H1 (cell line): ENCODE measurements around the gene TNRC6B.

Source experiments
- RFX5 ChIP-seq: IDR thresholded peaks from 2 replicates; pipeline ENCODE4 v1.6.1; 2011; ENCODE audit warnings: low read depth, low read length, improper control_type of control experiment, borderline replicate concordance
- SIX5 ChIP-seq: IDR thresholded peaks from 2 replicates; pipeline ENCODE4 v1.6.1; 2011; ENCODE audit warnings: mild to moderate bottlenecking, low read depth, low read length
- TAF1 ChIP-seq: IDR thresholded peaks from 2 replicates; pipeline ENCODE4 v1.6.1; 2011; ENCODE audit warnings: mild to moderate bottlenecking, low read depth, low read length
- TF ChIP-seq, protein P1 (sequence below): IDR thresholded peaks from 2 replicates; pipeline ENCODE4 v1.6.1; 2012; ENCODE audit warnings: low read length, inconsistent platforms
- TF ChIP-seq, protein P2 (sequence below): IDR thresholded peaks from 2 replicates; pipeline ENCODE4 v1.6.1; 2012; ENCODE audit warnings: inconsistent platforms
- TF ChIP-seq, protein P3 (sequence below), 3 experiments: IDR thresholded peaks; 1 replicate in 2 of 3; 2 replicates in 1 of 3; pipeline versions ENCODE4 v1.5.1 to v1.6.1; 2011; ENCODE audit warnings: low read length in 3 of 3, mild to moderate bottlenecking in 3 of 3, inconsistent platforms in 2 of 3, low read depth in 1 of 3, moderate library complexity in 1 of 3; ENCODE audit not compliant: insufficient read depth in 1 of 3; ENCODE audit errors: control extremely low read depth in 1 of 3

DNA sequence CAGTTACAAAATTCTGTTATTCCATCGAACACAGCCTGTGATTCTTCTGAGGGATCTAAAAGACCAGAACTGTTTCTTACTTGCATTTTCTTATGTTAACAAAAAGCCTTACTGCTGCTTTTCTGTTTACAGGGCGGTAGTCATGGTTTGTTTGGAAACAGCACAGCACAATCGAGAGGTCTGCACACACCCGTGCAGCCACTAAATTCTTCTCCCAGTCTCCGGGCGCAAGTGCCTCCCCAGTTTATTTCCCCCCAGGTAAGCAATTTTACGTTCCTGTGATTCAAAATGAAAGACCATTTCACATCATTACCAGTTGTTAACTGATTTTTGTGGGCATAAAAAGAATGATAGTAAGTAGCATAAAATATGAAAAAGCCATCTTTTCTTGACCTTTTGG lies 107.8 kb downstream of the TNRC6B start:
- TF ChIP-seq TAF1: no peak
- TF ChIP-seq SIX5: no peak
- TF ChIP-seq, protein P1, sequence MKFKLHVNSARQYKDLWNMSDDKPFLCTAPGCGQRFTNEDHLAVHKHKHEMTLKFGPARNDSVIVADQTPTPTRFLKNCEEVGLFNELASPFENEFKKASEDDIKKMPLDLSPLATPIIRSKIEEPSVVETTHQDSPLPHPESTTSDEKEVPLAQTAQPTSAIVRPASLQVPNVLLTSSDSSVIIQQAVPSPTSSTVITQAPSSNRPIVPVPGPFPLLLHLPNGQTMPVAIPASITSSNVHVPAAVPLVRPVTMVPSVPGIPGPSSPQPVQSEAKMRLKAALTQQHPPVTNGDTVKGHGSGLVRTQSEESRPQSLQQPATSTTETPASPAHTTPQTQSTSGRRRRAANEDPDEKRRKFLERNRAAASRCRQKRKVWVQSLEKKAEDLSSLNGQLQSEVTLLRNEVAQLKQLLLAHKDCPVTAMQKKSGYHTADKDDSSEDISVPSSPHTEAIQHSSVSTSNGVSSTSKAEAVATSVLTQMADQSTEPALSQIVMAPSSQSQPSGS: no peak
- TF ChIP-seq, protein P2, sequence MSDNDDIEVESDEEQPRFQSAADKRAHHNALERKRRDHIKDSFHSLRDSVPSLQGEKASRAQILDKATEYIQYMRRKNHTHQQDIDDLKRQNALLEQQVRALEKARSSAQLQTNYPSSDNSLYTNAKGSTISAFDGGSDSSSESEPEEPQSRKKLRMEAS: no peak
- no peak for TF ChIP-seq RFX5
- TF ChIP-seq, protein P3, sequence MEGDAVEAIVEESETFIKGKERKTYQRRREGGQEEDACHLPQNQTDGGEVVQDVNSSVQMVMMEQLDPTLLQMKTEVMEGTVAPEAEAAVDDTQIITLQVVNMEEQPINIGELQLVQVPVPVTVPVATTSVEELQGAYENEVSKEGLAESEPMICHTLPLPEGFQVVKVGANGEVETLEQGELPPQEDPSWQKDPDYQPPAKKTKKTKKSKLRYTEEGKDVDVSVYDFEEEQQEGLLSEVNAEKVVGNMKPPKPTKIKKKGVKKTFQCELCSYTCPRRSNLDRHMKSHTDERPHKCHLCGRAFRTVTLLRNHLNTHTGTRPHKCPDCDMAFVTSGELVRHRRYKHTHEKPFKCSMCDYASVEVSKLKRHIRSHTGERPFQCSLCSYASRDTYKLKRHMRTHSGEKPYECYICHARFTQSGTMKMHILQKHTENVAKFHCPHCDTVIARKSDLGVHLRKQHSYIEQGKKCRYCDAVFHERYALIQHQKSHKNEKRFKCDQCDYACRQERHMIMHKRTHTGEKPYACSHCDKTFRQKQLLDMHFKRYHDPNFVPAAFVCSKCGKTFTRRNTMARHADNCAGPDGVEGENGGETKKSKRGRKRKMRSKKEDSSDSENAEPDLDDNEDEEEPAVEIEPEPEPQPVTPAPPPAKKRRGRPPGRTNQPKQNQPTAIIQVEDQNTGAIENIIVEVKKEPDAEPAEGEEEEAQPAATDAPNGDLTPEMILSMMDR (IDR thresholded peaks at IDR 0.05; ENCODE audit: control extremely low read depth in 1 of 3, insufficient read depth in 1 of 3, low read depth in 1 of 3, low read length in 3 of 3): no peak
